NOMO-1 treated with dmso at 0.1 percent for 144 hours (cell line): Measurements from ENCODE around the gene NUMB.
A peak's percentile ranks its signal among the peaks of the same experiment; 100 is the strongest.

ENCODE experiments used
- DNase-seq: peaks from one replicate; lab custom pipeline; 2025; ENCODE audit not compliant: unreplicated experiment; lab: John Stamatoyannopoulos, UW

Gene NUMB

GRCh38 chr14:73458183-73458976, at the start of gene NUMB:
Gene NUMB (minus strand): TSS chr14:73458546. CDS start chr14:73355751, 102,795 bp downstream.
- DNase-seq: peak; percentile 99

DNA sequence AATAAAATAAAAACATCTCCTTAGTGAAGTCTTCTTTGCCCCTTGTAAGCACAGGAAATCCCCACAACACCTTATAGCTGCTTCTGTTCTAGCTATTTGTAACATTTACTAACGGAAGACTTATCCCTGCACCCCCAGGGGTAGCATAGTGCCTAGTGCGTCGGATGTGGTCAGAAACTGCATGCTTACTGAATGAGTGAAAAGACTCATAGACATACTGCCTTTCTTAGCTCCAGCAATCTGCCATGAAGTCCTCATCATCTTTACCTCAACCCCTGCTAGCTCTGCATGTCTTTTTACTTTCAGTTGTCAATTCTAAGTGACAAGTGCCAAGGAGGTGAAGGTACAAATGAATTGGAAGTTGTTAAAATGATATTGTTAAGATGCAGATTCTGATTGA, 45.3 kb upstream of the NUMB start:
- no peak for DNase-seq

GRCh38 chr14:73502017-73502619, 43.8 kb upstream of the NUMB start:
- DNase-seq: no peak

DNA sequence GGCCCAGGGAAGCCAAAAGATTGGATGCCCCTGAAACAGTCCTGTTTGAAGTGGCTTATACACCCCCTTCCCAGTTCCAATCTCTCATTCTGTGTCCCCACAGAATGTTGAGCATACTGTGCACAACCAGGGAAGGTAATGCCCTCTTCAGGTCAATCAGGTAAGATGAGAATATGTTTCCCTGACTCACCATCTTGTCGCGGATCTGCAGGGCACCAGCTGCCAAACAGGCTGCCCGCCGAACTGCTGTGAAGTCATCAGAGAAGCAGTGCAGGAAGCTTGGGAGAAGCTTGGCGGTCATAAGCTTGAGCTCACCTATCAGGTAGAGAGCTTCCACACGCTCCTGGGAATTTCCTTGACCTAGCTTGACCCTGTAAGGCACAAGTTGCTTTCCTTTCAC, 42.0 kb upstream of the NUMB start:
- no peak for DNase-seq

GRCh38 chr14:73494593-73494992, 36.2 kb upstream of the NUMB start:
- DNase-seq: no peak

DNA sequence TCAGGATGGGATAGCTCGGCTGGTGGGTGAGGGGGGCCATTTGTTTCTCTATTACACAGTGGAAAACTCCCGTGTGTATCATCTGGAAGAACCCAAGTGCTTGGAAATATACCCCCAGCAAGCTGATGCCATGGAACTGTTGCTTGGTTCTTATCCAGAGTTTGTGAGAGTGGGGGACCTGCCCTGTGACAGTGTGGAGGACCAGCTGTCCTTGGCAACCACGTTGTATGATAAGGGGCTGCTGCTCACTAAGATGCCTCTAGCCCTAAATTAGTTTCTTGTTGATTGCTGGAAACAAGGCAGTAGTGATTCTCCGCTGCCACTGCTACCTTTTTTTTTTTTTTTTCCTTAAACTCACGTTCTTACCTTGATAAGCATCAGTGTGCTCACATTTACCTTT, 34.3 kb upstream of the NUMB start:
- no peak for DNase-seq

- DNase-seq: no peak
Measured at GRCh38 chr14:73492043-73492552, 33.8 kb upstream of the NUMB start.

DNA sequence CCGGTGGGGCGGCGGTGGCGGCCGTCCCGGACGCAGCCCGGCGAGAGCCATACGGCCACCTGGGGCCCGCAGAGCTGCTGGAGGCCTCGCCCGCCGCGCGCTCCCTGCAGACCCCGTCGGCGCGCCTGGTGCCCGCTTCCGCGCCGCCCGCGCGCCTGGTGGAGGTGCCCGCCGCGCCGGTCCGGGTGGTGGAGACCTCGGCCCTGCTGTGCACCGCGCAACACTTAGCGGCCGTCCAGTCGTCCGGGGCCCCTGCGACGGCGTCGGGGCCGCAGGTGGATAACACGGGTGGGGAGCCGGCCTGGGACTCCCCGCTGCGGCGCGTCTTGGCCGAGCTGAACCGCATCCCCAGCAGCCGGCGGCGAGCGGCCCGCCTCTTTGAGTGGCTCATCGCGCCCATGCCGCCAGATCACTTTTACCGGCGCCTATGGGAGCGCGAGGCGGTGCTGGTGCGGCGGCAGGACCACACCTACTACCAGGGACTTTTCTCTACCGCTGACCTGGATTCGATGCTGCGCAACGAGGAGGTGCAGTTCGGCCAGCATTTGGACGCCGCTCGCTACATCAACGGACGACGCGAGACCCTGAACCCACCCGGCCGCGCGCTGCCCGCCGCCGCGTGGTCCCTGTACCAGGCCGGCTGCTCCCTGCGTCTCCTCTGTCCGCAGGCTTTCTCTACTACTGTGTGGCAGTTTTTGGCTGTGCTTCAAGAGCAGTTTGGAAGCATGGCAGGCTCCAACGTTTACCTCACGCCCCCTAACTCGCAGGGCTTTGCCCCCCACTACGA, 33.1 kb upstream of the NUMB start:
- peak; percentile 46 for DNase-seq

GRCh38 chr14:73489481-73490175, 31.3 kb upstream of the NUMB start:
- no peak for DNase-seq

GRCh38 chr14:73478684-73479083, 20.3 kb upstream of the NUMB start:
- DNase-seq: no peak

GRCh38 chr14:73477618-73478266, 19.4 kb upstream of the NUMB start:
- peak; percentile 33 for DNase-seq

DNA sequence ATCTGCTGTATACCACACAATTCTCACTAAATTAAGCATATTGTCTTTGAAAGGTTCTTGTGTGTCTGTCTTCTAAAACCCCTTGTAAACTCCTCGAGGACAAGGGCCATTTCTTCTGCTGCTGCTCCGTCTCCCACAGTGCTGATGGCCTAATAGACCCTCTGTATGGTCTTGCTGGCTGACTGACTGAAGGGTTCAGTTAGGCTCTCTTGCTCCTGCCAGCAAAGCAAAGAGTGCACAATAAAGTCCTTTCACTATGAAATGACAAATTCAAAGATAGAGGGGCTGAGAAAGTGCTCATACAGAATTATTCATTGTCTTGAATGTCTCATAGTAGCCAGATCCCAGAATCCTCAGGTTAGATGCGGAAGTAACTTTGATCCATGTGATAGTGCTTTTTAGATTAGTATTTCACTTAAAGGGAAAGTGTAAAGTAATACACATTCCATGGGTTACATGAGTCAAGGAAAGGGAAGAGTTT, 18.1 kb upstream of the NUMB start:
- no peak for DNase-seq

DNA sequence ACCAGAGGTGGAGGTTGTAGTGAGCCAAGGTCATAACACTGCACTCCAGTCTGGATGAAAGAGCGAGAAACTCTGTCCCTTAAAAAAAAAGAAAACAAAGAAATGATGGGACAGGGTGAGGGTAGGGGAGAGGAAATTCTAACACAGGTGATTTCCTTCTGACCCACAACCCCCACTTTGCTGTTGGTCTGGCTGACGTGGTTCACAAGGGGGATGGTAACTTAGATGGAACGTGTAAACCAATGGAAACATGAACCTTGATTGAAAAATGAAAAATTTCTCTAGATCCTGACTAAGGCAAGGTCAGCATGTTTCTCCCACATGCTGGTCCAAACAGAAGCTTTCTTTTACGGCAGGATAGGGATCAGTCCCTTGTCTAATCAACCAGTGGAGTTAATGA, 16.6 kb upstream of the NUMB start:
- DNase-seq: no peak

DNA sequence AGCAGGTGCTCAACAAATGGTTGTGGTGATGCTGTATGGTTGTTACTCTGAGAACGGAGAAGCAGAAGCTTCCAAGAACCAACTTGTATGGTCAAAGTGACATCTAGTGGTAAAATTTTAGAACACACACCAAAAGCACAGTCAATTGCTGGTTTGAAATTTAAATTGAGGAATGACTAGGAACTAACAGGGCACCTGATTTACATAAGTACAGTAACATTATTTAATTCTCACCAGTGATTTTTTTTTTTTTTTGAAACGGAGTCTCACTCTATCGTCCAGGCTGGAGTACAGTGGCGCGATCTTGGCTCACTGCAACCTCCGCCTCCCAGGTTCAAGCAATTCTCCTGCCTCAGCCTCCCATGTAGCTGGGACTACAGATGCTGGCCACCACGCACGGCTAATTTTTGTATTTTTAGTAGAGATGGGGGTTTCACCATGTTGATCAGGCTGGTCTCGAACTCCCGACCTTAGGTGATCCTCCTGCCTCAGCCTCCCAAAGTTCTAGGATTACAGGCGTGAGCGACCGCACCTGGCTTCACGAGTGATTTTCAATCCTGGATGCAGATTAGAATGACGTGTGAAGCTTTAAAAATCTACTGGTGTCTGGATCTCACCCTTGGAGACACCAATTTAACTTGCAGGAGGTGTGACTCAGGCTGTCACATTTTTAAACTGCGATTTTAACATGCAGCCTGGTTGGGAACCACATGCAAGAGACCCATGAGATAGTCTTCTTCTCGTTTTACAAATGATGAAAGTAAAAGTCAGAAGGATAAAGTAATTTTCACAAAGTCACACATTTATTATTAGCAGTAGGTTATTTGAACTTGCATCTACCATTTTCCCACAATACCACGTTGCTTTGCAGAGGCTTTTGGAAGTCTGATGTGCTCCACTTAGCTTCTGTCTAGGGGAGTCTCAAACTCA, 14.1 kb upstream of the NUMB start:
- DNase-seq: peak; percentile 23

DNA sequence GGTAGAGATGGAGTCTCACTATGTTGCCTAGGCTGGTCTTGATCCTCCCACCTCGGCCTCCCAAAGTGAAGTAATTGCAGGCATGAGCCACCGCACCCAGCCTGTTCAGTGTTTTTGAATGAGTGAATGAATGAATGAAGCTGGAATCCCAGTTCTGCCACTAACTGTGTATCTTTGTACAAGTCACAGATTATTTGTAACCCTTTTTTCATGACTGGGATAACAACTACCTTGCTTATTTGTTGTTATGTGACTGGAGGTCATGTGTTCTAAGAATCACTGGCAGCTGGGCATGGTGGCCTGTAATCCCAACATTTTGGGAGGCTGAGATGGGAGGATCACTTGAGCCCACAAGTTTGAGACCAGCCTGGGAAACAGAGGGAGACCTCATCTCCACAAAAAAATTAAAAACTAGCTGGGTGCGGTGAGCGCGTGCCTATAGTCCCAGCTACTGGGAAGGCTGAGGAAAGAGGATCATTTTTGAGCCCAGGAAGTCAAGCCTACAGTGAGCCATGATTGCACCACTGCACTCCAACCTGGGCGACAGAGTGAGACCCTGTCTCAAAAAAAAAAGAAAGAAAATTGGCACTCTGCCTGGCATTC, 13.3 kb upstream of the NUMB start:
- DNase-seq: no peak

DNA sequence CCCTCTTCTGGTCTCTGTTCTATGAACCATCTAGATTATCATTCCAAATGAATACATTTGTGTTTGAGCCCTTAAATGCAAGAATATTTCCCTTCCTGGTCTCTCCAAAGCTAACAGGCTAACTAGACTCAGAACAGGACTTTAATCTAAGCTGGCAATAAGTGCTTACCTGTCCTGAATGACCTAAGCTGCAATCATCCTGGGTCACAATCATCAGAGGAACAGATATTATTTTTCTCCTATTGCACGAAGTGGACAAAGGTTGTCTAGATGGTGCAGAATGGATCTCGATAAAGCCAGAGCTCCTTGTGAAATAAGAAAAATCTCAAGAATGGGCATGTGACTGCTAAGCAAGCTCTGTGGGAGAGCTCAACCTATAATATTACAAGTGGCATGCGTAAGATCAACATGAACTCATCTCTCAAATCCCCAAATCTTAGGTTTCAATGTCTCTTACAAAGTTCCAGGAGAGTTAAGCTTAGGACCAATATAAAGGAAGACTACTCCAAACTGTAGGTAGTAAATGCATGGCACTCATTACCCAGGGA, 10.6 kb upstream of the NUMB start:
- DNase-seq: no peak

- no peak for DNase-seq
Measured at GRCh38 chr14:73467800-73468199, 9.5 kb upstream of the NUMB start.

DNA sequence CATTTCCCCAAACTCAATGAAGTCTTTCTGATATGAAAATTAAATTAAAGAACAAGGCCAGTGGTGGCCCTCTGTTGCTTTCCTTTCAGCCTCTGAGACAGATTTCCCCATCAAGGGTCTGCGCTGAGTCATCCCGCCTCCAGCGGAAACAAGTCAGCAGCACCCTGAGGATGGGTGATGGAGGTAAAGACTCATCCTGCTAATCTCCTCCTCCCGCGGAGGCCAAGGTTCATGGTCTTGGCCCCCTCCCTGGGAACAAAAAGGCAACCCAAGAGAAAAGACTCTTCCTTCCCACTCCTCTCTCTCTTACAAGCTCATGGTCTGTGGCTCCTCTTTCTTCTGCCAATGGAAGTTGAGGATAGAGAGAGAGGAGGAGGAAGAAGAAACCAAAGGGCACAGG, 9.0 kb upstream of the NUMB start:
- no peak for DNase-seq

DNA sequence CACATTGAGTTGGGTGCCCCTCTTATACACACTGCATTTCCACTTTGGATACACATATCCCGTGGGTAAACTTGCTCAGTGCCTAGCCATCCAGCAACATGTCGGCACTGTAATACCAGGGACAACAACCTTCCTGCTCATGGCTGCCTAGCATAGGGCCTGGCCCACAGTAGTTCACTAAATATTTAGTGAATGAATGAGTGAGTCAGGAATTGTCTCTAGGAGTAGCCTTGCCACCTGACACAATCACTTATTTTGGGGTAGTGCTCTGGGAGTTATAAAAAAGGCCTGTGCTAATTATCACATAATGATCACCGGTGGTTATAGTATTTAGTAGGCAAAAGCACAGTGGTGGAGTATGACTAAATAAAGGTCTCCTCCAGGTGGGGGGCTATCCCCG, 8.5 kb upstream of the NUMB start:
- DNase-seq: no peak
